Sigmoid colon (tissue), 7 donors: ENCODE data around the gene PFKM. TPM values are rescaled to one million over a fixed set of nuclear protein-coding genes. Genes with fewer than 3 reads are reported as not detected.

ENCODE experiments used
- DNase-seq: peaks from one replicate; pipeline ENCODE4 v3.0.0-alpha.2; 2019
- H3K27ac ChIP-seq, 4 donors: fragments of 200-600 bp; sonication (generic); one replicate each; pipeline ENCODE4 v1.5.1; 2016 to 2019; ENCODE audit warnings: mild to moderate bottlenecking in 1 of 4
- H3K27me3 ChIP-seq, 3 donors: fragments of 200-600 bp; sonication (generic); one replicate each; pipeline ENCODE4 v1.5.1; 2019; ENCODE audit warnings: mild to moderate bottlenecking in 1 of 3
- H3K36me3 ChIP-seq, 4 donors: fragments of 200-600 bp; sonication (generic); one replicate each; pipeline ENCODE4 v1.5.1; 2016 to 2019
- H3K4me1 ChIP-seq, 4 donors: fragments of 200-600 bp; sonication (generic); one replicate each; pipeline ENCODE4 v1.5.1; 2017 to 2019
- H3K4me3 ChIP-seq, 4 donors: fragments of 200-600 bp; sonication (generic); one replicate each; pipeline ENCODE4 v1.5.1; 2017 to 2019; ENCODE audit warnings: mild to moderate bottlenecking in 2 of 4, moderate library complexity in 1 of 4
- H3K9me3 ChIP-seq, 4 donors: fragments of 200-600 bp in 3 of 4; sonication (generic) in 3 of 4; one replicate each; pipeline versions ENCODE4 v1.5.1 to v1.6.1; 2013 to 2019
- CTCF ChIP-seq, 4 experiments: fragments of 450-650 bp in 3 of 4; fragments of 200-600 bp in 1 of 4; IDR thresholded peaks; one replicate each; pipeline ENCODE4 v1.5.1; 2016 to 2019; ENCODE audit warnings: antibody characterized with exemption in 4 of 4, mild to moderate bottlenecking in 3 of 4, moderate library complexity in 2 of 4
- EP300 ChIP-seq, 4 donors: sonication (generic); formaldehyde crosslinking; IDR thresholded peaks; one replicate each; pipeline ENCODE4 v1.6.1; 2017; ENCODE audit warnings: antibody characterized with exemption in 4 of 4
- POLR2A ChIP-seq, 2 donors: fragments of 450-650 bp; IDR thresholded peaks; one replicate each; pipeline ENCODE4 v1.6.1; 2016; ENCODE audit warnings: antibody characterized with exemption in 2 of 2, mild to moderate bottlenecking in 2 of 2, moderate library complexity in 2 of 2
- POLR2AphosphoS5 ChIP-seq, 4 donors: sonication (generic); formaldehyde crosslinking; IDR thresholded peaks; one replicate each; pipeline ENCODE4 v1.6.1; 2017; ENCODE audit warnings: antibody characterized with exemption in 4 of 4
- WGBS, 2 donors: extraction: QIAGEN DNeasy Blood & Tissue Kit; methylation state at CpG; one replicate each; pipeline ENCODE4 v1.1.7; 2013; 5-methylcytosine and 5-hydroxymethylcytosine counted together
- intact Hi-C: fragments of 100-400 bp; cut with DNase I; formaldehyde crosslinking; loops from one replicate; pipeline ENCODE4 v1.15.1; 2023
- polyA plus RNA-seq, 3 donors: library from polyadenylated mRNA; stranded (reverse); fragments of 200-250 nt; gene quantifications; one replicate each; pipeline ENCODE4 v1.2.3, GENCODE V29; 2013
- total RNA-seq, 4 donors: library from RNA; depleted of rRNA; stranded (reverse); fragments of >200 nt; gene quantifications; one replicate each; pipeline ENCODE4 v1.1.0, GENCODE V29; 2016
- donor health status: healthy with polysubstance abuse.
- donor health status: Bipolar disorder and iron deficiency.
- donor health status: healthy.

PFKM gene
- total and polyA plus RNA-seq, 7 donors, result 15.6 to 70.6 (median 59.2) TPM

GRCh38 chr12:48074266-48074665, 44.9 kb upstream of the PFKM start:
- H3K36me3 ChIP-seq, result peaks cover 0 to 66% (median 20%) of the 10 kb centered on the region in 4 donors
- 92 to 94% methylated on average over 1 of the region's 1 CpG for WGBS, 2 donors
- no peak overlapping the region for H3K27ac ChIP-seq
- no peak overlapping the region for H3K4me3 ChIP-seq
- H3K4me1 ChIP-seq, result no peaks in the 10 kb centered on the region
- intact Hi-C loops, result no loop called here
- DNase-seq, result no peak
- no peaks in the 10 kb centered on the region for H3K27me3 ChIP-seq
- TF ChIP-seq EP300 (IDR thresholded peaks at IDR 0.05), result no peak
- no peaks in the 10 kb centered on the region for H3K9me3 ChIP-seq

- no peak for DNase-seq
- intact Hi-C loops, result no loop called here
- peaks cover 0 to 65% (median 18%) of the 10 kb centered on the region in 4 donors for H3K36me3 ChIP-seq
- TF ChIP-seq POLR2A (IDR thresholded peaks at IDR 0.05) (no peak), EP300 (IDR thresholded peaks at IDR 0.05) (no peak), CTCF (IDR thresholded peaks at IDR 0.05) (no peak), POLR2AphosphoS5 (IDR thresholded peaks at IDR 0.05) (no peak)
- no peaks in the 10 kb centered on the region for H3K27me3 ChIP-seq
- no peaks in the 10 kb centered on the region for H3K4me1 ChIP-seq
- H3K27ac ChIP-seq, result no peak overlapping the region
- WGBS, 2 donors, result 88 to 91% methylated on average over 1 of the region's 1 CpG
- no peaks in the 10 kb centered on the region for H3K9me3 ChIP-seq
- H3K4me3 ChIP-seq, result no peak overlapping the region
Observed at GRCh38 chr12:48075832-48076231, 43.3 kb upstream of the PFKM start.

DNA sequence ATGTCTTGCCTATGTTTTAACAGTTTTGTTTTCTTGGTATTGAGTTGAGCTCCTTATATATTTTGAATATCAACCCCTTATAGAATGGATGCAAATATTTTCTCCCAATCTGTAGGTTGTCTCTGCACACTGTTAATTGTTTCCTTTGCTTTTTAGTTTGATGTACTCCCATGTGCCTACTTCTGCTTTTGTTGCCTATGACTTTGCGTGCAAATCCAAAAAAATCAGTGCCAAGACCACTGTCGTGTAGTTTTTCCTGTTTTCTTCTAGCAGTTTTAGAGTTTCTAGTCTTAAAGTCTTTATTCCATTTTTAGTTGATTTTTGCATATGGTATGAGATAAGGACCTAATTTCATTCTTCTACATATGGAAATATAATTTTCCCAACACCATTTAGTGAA, 42.1 kb upstream of the PFKM start:
- WGBS, 2 donors, result 85 to 94% methylated on average over 2 of the region's 2 CpGs
- Histone ChIP-seq H3K9me3 (no peaks in the 10 kb centered on the region), H3K4me3 (no peak overlapping the region), H3K27ac (no peak overlapping the region), H3K4me1 (no peaks in the 10 kb centered on the region), H3K36me3 (peaks cover 0 to 65% (median 11%) of the 10 kb centered on the region in 4 donors), H3K27me3 (no peaks in the 10 kb centered on the region)
- intact Hi-C loops, result no loop called here
- DNase-seq, result no peak
- TF ChIP-seq POLR2AphosphoS5 (IDR thresholded peaks at IDR 0.05) (no peak), EP300 (IDR thresholded peaks at IDR 0.05) (no peak), CTCF (IDR thresholded peaks at IDR 0.05) (no peak), POLR2A (IDR thresholded peaks at IDR 0.05) (no peak)

- intact Hi-C loops, result no loop called here
Observed at GRCh38 chr12:48078901-48079300, 40.3 kb upstream of the PFKM start.

GRCh38 chr12:48080285-48080684, 38.9 kb upstream of the PFKM start:
- intact Hi-C loops, result no loop called here
- 94 to 97% methylated on average over 5 of the region's 5 CpGs for WGBS, 2 donors
- Histone ChIP-seq H3K36me3 (peaks cover 5 to 58% (median 9%) of the 10 kb centered on the region in 4 donors), H3K27ac (no peak overlapping the region), H3K9me3 (no peaks in the 10 kb centered on the region), H3K4me3 (no peak overlapping the region), H3K4me1 (no peaks in the 10 kb centered on the region), H3K27me3 (no peaks in the 10 kb centered on the region)
- TF ChIP-seq CTCF (IDR thresholded peaks at IDR 0.05) (no peak), POLR2AphosphoS5 (IDR thresholded peaks at IDR 0.05) (no peak), EP300 (IDR thresholded peaks at IDR 0.05) (no peak), POLR2A (IDR thresholded peaks at IDR 0.05) (no peak)
- no peak for DNase-seq

More at GRCh38 chr12:48078901-48079300, 40.3 kb upstream of the PFKM start:
- no peak for TF ChIP-seq EP300 (IDR thresholded peaks at IDR 0.05)
- TF ChIP-seq CTCF (IDR thresholded peaks at IDR 0.05), result no peak
- TF ChIP-seq POLR2A (IDR thresholded peaks at IDR 0.05), result no peak
- 96 to 97% methylated on average over 5 of the region's 5 CpGs for WGBS, 2 donors
- DNase-seq, result no peak
- Histone ChIP-seq H3K27me3 (no peaks in the 10 kb centered on the region), H3K9me3 (no peaks in the 10 kb centered on the region), H3K4me1 (no peaks in the 10 kb centered on the region), H3K27ac (no peak overlapping the region), H3K36me3 (peaks cover 5 to 64% (median 8%) of the 10 kb centered on the region in 4 donors), H3K4me3 (no peak overlapping the region)
